ENCODE data around the gene RUFY1. TPM values are rescaled to one million over a fixed set of nuclear protein-coding genes. Genes with fewer than 3 reads are reported as not detected.

The RUFY1 gene
- total and polyA plus RNA-seq, 2 donors (not counting 3 experiments of a cell fraction or from before 2014, with no cell fraction given) = 25.6 to 44.9 TPM

DNA sequence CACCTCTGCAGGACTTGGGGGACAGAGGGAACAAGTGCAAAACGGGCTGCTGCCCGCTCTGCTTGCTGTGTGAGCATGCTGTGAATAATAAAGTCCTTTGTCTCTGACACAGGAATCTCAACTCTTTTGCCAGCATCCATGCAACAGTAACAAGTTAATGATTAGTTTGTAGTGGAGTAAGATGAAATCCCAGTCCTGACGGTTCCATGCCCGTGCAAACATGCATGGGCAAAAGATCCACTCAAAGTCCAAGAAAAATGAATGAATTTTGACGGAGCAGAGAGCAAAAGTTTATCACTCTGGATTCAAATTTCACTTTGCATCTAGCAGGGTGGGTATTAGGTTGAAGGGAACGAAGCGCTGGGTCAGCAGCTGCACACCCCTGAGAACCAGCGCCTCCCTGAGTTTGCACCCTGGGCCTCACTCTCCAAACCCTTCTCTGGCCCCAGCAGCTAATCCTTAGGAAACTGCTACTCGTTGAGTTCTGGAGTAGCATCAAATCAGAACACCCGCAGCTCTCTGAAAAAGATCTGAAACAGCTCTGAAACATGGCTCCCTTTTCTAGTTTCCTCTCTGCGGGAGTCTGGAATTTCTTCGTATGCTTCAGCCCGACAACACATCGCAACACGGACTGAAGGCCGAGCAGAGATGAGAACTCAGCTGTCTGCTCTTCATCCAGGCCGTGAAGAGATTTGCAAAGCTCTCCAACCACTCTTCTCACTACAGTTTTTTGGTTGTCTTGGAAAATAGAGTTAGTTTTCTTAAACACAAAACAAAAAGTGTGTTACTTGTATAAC lies 45.6 kb upstream of the RUFY1 start:
- CTCF ChIA-PET = no interaction called here
- Histone ChIP-seq H4K20me1 (replicated peaks; ENCODE audit: control insufficient read depth, extremely low read depth, insufficient read depth, low read length) (no peaks in the 10 kb centered on the region), H3K27me3 (ENCODE audit: control insufficient read depth in 2 of 2, insufficient read depth in 2 of 2, low read length in 2 of 2) (no peaks in the 10 kb centered on the region), H3K79me2 (ENCODE audit: control insufficient read depth, insufficient read depth, low read length) (no peaks in the 10 kb centered on the region), H3K4me3 (replicated peaks in 1 of 3; ENCODE audit: insufficient read depth in 1 of 3, low read depth in 1 of 3, low read length in 3 of 3) (no peak overlapping the region), H3K4me1 (ENCODE audit: control insufficient read depth, extremely low read depth, insufficient read depth, low read length) (no peaks in the 10 kb centered on the region), H2AFZ (ENCODE audit: low read depth, low read length) (no peak overlapping the region), H3K4me2 (ENCODE audit: insufficient read depth, low read length) (no peak overlapping the region), H3K9ac (replicated peaks; ENCODE audit: extremely low read depth, insufficient read depth, low read length) (no peak overlapping the region), H3K9me1 (replicated peaks; ENCODE audit: control insufficient read depth, extremely low read depth, insufficient read depth, low read length) (no peaks in the 10 kb centered on the region), H3K27ac (ENCODE audit: insufficient read depth, low read depth, low read length) (no peak overlapping the region), H3K36me3 (ENCODE audit: control insufficient read depth in 2 of 2, extremely low read depth in 1 of 2, insufficient read depth in 2 of 2, low read length in 2 of 2) (no peaks in the 10 kb centered on the region), H3K9me3 (replicated peaks; ENCODE audit: control insufficient read depth, insufficient read depth, low read length) (no peaks in the 10 kb centered on the region)
- DNase-seq (ENCODE audit: low read depth, low spot score) (no peak), FAIRE-seq (no peak)
- TF ChIP-seq, protein P1, sequence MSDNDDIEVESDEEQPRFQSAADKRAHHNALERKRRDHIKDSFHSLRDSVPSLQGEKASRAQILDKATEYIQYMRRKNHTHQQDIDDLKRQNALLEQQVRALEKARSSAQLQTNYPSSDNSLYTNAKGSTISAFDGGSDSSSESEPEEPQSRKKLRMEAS (IDR thresholded peaks at IDR 0.05; ENCODE audit: insufficient read depth, insufficient read length) = no peak
- TF ChIP-seq EZH2 (IDR thresholded peaks at IDR 0.05; ENCODE audit: borderline replicate concordance, low read depth, low read length, severe bottlenecking) (no peak), GATA2 (IDR thresholded peaks at IDR 0.05; ENCODE audit: insufficient read depth, insufficient read length, low read depth, low read length) (no peak), FOS (IDR thresholded peaks at IDR 0.05; ENCODE audit: borderline replicate concordance, insufficient read depth, low read length) (no peak), JUN (IDR thresholded peaks at IDR 0.05; ENCODE audit: borderline replicate concordance, insufficient read depth, insufficient read length, low read depth) (no peak), MYC (IDR thresholded peaks at IDR 0.05; ENCODE audit: low read depth, low read length) (no peak), POLR2AphosphoS5 (IDR thresholded peaks at IDR 0.05; ENCODE audit: insufficient read depth, low read depth, low read length) (no peak), POLR2A (IDR thresholded peaks at IDR 0.05; ENCODE audit: low read depth, low read length) (no peak)
- TF ChIP-seq, protein P2, sequence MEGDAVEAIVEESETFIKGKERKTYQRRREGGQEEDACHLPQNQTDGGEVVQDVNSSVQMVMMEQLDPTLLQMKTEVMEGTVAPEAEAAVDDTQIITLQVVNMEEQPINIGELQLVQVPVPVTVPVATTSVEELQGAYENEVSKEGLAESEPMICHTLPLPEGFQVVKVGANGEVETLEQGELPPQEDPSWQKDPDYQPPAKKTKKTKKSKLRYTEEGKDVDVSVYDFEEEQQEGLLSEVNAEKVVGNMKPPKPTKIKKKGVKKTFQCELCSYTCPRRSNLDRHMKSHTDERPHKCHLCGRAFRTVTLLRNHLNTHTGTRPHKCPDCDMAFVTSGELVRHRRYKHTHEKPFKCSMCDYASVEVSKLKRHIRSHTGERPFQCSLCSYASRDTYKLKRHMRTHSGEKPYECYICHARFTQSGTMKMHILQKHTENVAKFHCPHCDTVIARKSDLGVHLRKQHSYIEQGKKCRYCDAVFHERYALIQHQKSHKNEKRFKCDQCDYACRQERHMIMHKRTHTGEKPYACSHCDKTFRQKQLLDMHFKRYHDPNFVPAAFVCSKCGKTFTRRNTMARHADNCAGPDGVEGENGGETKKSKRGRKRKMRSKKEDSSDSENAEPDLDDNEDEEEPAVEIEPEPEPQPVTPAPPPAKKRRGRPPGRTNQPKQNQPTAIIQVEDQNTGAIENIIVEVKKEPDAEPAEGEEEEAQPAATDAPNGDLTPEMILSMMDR (IDR thresholded peaks at IDR 0.05; ENCODE audit: extremely low read depth in 1 of 2, insufficient read depth in 1 of 2, low read depth in 1 of 2, low read length in 2 of 2) = no peak
- intact Hi-C loops (cut with micrococcal nuclease) (no loop called here), dilution Hi-C loops (cut with MboI; ENCODE audit: extremely low pct_ligation_motif_present, low sequenced_read_pairs) (no loop called here)
- POLR2A ChIA-PET = no interaction called here
- BruUV-seq (replicated peaks) = no TSS peak

Measured in endothelial cell of umbilical vein (primary cell).